GM21576 (cell line): ENCODE data around the gene SKIDA1.

Source experiments
- ATAC-seq: cut with Tn5 transposase; IDR thresholded peaks from one replicate; pipeline ENCODE4 v1.9.1; 2021; ENCODE audit warnings: mild to moderate bottlenecking, moderate library complexity; ENCODE audit not compliant: unreplicated experiment

Gene SKIDA1

GRCh38 chr10:21502348-21502740 lies 23.1 kb downstream of the SKIDA1 start:
- ATAC-seq, result no peak

GRCh38 chr10:21501731-21502347 lies 23.6 kb downstream of the SKIDA1 start:
- ATAC-seq, result no peak

- no peak for ATAC-seq
These were observed 24.4 kb downstream of the SKIDA1 start for GRCh38 chr10:21501091-21501490.

GRCh38 chr10:21500578-21500910 lies 24.9 kb downstream of the SKIDA1 start:
- no peak for ATAC-seq

GRCh38 chr10:21499701-21500577 lies 25.5 kb downstream of the SKIDA1 start:
- ATAC-seq, result no peak

GRCh38 chr10:21498986-21499385 lies 26.5 kb downstream of the SKIDA1 start:
- no peak for ATAC-seq

GRCh38 chr10:21498377-21498776 lies 27.1 kb downstream of the SKIDA1 start:
- ATAC-seq, result no peak

- ATAC-seq, result no peak
These were observed 28.2 kb downstream of the SKIDA1 start for GRCh38 chr10:21497177-21497807.

GRCh38 chr10:21496343-21497176 lies 28.9 kb downstream of the SKIDA1 start:
- ATAC-seq, result peak; percentile 48

- peak; percentile 76 for ATAC-seq
These were observed 29.6 kb downstream of the SKIDA1 start for GRCh38 chr10:21495752-21496342.

- no peak for ATAC-seq
These were observed 30.3 kb downstream of the SKIDA1 start for GRCh38 chr10:21495002-21495751.

GRCh38 chr10:21494191-21495001 lies 31.1 kb downstream of the SKIDA1 start:
- ATAC-seq, result no peak

- ATAC-seq, result no peak
These were observed 31.7 kb downstream of the SKIDA1 start for GRCh38 chr10:21493784-21494183.

- ATAC-seq, result no peak
These were observed 33.1 kb downstream of the SKIDA1 start for GRCh38 chr10:21492421-21492820.

- ATAC-seq, result no peak
These were observed 34.8 kb downstream of the SKIDA1 start for GRCh38 chr10:21490711-21491105.

GRCh38 chr10:21490028-21490710 lies 35.3 kb downstream of the SKIDA1 start:
- ATAC-seq, result no peak

GRCh38 chr10:21488957-21489446 lies 36.5 kb downstream of the SKIDA1 start:
- ATAC-seq, result no peak

- no peak for ATAC-seq
These were observed 37.1 kb downstream of the SKIDA1 start for GRCh38 chr10:21488246-21488956.
